Stimulated activated CD4-positive, alpha-beta T cell treated with anti-CD3 and anti-CD28 coated beads, Interleukin-1b, Interleukin-23, amount 100 ng/mL, for 1 hour (primary cell): ENCODE measurements around the gene GGPS1.
"Not testable (repeated sequence)": the region's sequence is repeated elsewhere in the genome, so short reads cannot be mapped to it uniquely, and the experiment has no call there.

Source experiments
- DNase-seq, 2 donors: peaks; one replicate each; pipeline ENCODE4 v3.0.0-alpha.2; 2020; ENCODE audit warnings: low read depth in 2 of 2

The GGPS1 gene

DNA sequence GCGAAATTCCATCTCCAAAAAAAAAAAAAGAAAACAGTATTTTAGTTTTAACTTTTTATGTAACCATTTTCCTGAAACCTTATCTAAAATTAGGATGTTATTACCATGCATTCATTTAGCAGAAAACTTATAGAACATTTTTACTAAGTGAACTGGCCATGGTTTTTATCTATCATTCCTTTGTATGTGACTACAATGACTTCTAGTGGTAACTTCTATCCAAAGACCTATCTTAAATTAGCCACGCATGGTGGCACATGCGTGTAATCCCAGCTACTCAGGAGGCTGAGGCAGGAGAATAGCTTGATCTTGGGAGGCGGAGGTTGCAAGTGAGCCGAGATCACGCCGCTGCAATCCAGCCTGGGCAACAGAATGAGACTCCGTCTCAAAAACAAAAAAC, 11.4 kb downstream of the GGPS1 start:
- DNase-seq, result no peak

- no peak for DNase-seq
These were observed 13.0 kb downstream of the GGPS1 start for GRCh38 chr1:235341334-235341733.

DNA sequence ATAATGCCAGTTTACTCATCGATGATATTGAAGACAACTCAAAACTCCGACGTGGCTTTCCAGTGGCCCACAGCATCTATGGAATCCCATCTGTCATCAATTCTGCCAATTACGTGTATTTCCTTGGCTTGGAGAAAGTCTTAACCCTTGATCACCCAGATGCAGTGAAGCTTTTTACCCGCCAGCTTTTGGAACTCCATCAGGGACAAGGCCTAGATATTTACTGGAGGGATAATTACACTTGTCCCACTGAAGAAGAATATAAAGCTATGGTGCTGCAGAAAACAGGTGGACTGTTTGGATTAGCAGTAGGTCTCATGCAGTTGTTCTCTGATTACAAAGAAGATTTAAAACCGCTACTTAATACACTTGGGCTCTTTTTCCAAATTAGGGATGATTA, 13.7 kb downstream of the GGPS1 start:
- no peak for DNase-seq

- no peak for DNase-seq
These were observed 14.1 kb downstream of the GGPS1 start for GRCh38 chr1:235342471-235342870.

DNA sequence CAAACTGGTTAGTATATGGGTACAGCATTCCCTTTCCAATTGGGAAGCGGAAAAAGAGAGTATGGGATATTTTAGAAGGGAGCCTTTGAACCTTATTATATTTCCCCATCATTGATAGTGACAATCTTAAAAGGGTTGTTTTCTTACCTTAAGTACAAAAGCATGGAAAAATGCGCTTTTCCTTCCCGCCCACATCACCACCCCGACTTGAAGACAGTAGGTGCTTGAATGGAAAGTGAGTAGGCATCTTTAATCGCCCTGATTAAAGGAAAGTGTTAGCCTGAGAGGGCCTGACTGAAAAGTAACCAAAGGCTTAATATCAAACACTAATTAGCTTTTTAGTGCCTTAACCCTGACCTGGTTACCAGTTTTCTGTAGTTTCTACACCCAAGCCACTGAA, 15.4 kb downstream of the GGPS1 start:
- no peak for DNase-seq

DNA sequence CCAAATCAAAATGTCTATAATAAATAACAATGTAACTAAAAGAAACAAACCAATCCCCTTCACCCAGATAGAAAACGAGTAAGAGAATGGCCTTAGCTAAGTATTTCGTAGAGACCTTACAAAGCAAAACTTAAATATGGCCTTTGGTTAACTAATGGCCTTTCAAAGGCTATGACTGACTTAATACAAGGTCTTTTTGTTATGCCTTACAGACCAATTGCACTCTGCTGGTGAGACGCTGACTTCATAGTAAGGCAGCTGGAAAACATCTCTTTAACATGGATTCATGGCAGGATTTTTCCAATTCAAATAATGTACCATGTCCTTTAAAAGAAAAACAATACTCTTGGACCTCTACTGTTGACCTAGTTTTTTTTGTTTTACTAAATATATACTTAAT, 23.1 kb downstream of the GGPS1 start:
- DNase-seq, result no peak

DNA sequence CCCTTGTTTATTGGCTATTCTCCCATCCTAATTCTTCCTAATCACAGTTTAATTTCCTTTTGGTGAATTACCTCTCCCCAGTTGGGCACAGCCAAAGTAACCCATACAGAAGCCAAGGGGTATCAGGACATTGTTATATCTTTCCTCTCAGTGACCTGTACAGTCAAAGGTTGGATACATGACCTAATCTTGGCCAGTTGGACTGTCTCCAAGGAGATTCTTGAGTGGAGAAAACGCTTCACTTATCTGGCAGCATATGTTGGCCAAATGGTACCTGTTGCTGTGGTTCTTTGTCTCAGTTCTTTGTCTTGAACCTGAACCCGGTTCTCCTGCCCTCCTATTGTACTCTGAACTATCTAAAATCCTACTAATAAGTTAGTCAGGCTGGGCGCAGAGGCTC, 23.5 kb downstream of the GGPS1 start:
- no peak for DNase-seq

- DNase-seq, result no peak
These were observed 29.4 kb downstream of the GGPS1 start for GRCh38 chr1:235357485-235358373.

DNA sequence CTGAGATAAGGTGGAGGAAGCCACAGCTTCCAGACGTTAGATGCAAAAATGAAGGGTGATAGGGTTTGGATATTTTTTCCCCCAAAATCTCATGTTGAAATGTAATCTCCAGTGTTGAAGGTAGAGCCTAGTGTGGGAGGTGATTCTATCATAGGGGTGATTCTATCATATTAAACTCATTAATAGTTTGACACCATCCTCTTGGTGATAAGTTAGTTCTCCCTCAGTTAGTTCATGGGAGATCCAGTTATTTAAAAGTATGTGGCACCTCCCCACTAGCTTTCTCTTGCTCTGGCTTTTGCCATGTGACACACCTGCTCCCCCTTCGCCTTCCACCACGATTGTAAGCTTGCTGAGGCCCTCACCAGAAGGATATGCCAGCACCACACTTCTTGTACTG, 30.5 kb downstream of the GGPS1 start:
- DNase-seq, result no peak

DNA sequence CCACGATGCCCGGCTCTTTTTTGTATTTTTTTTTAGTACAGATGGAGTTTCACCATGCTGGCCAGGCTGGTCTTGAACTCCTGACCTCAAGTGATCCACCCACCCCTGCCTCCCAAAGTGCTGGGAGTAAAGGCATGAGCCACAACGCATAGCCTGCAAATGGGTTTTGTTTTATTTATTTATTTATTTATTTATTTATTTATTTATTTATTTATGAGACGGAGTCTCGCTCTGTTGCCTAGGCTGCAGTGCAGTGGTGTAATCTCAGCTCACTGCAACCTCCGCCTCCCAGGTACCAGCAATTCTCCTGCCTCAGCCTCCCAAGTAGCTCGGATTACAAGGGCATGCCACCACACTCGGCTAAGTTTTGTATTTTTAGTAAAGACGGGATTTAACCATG, 35.8 kb downstream of the GGPS1 start:
- DNase-seq, result not testable (repeated sequence)

GRCh38 chr1:235366286-235366685, 37.9 kb downstream of the GGPS1 start:
- no peak for DNase-seq

- DNase-seq, result peak; percentile 49 to 69
These were observed 38.9 kb downstream of the GGPS1 start, which contains the start of gene TBCE for GRCh38 chr1:235367000-235367908. TBCE (plus strand) TSS chr1:235367427; CDS start chr1:235380050, 12,623 bp downstream.

DNA sequence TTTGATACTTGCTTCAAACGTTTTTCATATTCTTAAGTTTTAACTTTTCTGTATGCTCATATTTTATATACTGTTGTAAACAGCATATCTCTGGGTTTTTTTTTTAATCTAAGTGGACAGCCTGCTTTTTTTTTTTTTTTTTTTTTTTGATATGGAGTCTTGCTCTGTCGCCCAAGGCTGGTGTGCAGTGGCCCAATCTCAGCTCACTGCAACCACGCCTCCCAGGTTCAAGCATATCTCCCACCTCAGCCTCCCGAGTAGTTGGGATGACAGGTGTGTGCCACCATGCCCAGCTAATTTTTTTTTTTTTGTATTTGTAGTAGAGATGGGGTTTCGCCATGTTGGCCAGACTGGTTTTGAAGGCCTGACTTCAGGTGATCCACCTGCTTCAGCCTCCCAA, 40.1 kb downstream of the GGPS1 start:
- no peak for DNase-seq

- no peak for DNase-seq
These were observed 41.4 kb downstream of the GGPS1 start for GRCh38 chr1:235369802-235370201.

- DNase-seq, result no peak
These were observed 47.7 kb downstream of the GGPS1 start for GRCh38 chr1:235375919-235376605.

- not testable (repeated sequence) for DNase-seq
These were observed 49.9 kb downstream of the GGPS1 start for GRCh38 chr1:235378134-235378735.

DNA sequence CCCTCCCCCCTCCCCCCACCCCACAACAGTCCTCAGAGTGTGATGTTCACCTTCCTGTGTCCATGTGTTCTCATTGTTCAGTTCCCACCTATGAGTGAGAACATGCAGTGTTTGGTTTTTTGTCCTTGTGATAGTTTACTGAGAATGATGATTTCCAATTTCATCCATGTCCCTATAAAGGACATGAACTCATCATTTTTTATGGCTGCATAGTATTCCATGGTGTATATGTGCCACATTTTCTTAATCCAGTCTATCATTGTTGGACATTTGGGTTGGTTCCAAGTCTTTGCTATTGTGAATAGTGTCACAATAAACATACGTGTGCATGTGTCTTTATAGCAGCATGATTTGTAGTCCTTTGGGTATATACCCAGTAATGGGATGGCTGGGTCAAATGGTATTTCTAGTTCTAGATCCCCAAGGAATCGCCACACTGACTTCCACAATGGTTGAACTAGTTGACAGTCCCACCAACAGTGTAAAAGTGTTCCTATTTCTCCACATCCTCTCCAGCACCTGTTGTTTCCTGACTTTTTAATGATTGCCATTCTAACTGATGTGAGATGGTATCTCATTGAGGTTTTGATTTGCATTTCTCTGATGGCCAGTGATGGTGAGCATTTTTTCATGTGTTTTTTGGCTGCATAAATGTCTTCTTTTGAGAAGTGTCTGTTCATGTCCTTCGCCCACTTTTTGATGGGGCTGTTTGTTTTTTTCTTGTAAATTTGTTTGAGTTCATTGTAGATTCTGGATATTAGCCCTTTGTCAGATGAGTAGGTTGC, 53.8 kb downstream of the GGPS1 start:
- not testable (repeated sequence) for DNase-seq

DNA sequence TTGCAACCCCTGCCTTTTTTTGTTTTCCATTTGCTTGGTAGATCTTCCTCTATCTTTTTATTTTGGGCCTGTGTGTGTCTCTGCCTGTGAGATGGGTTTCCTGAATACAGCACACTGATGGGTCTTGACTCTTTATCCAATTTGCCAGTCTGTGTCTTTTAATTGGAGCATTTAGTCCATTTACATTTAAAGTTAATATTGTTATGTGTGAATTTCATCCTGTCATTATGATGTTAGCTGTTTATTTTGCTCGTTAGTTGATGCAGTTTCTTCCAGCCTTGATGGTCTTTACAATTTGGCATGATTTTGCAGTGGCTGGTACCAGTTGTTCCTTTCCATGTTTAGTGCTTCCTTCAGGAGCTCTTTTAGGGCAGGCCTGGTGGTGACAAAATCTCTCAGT, 57.3 kb downstream of the GGPS1 start:
- not testable (repeated sequence) for DNase-seq

DNA sequence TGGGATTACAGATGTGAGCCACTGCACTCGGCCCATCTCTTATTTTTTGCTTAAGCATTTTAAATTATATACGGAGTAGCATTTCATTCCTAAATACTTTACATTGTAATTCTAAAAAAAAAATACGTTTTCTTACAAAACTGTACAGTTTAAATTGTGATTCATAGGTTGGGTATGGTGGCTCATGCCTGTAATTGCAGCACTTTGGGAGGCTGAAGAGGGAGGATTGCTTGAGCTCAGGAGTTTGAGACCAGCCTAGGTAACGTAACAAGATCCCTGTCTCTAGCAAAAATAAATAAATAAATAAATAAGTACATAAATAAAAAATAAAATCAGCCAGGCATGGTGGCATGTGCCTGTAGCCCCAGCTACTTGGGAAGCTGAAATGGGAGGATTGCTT, 63.5 kb downstream of the GGPS1 start:
- DNase-seq, result no peak
